Fibroblast of the aortic adventitia (primary cell): ENCODE measurements around the gene PRKN. TPM values are rescaled to one million over a fixed set of nuclear protein-coding genes. Genes with fewer than 3 reads are reported as not detected.

ENCODE experiments used
- DNase-seq: peaks from one replicate; pipeline ENCODE4 v3.0.0-alpha.2; 2010; ENCODE audit warnings: low read depth
- H3K4me3 ChIP-seq: 2 replicates; pipeline ENCODE4 v1.5.1; 2011; ENCODE audit warnings: low read depth, mild to moderate bottlenecking, control low read depth, low read length, moderate library complexity
- total RNA-seq: library from RNA; depleted of rRNA; stranded (reverse); fragments of >200 nt; gene quantifications from 2 replicates; pipeline ENCODE4 v1.2.3, GENCODE V29; 2012; ENCODE audit warnings: low replicate concordance
- TF ChIP-seq, protein P1 (sequence below): IDR thresholded peaks from 2 replicates; pipeline ENCODE4 v1.5.1; 2011; ENCODE audit warnings: mild to moderate bottlenecking, low read length, control low read depth, inconsistent platforms; ENCODE audit not compliant: insufficient read depth

The PRKN gene
- total RNA-seq, 1 donor, result 2.0 TPM

DNA sequence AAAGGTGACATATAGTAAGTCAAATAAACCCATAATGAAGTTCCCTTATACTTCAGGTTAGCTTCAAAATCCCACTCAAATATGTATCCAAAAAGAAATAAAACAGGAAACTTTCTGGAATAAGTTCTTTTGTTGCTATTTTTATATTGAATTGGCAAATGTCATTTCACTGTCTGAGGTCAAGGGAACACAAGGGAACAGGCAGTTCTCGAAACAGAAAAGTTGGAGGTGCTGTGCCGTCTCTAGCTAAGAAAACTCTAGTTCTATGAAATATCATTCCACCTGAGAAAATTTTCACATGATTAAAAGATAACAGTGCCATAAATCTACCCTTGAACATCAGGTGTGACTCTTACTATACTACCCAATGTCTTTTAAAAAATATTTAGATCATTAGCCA is 358.5 kb downstream of the PRKN start:
- no peak overlapping the region for H3K4me3 ChIP-seq
- no peak for DNase-seq
- TF ChIP-seq, protein P1, sequence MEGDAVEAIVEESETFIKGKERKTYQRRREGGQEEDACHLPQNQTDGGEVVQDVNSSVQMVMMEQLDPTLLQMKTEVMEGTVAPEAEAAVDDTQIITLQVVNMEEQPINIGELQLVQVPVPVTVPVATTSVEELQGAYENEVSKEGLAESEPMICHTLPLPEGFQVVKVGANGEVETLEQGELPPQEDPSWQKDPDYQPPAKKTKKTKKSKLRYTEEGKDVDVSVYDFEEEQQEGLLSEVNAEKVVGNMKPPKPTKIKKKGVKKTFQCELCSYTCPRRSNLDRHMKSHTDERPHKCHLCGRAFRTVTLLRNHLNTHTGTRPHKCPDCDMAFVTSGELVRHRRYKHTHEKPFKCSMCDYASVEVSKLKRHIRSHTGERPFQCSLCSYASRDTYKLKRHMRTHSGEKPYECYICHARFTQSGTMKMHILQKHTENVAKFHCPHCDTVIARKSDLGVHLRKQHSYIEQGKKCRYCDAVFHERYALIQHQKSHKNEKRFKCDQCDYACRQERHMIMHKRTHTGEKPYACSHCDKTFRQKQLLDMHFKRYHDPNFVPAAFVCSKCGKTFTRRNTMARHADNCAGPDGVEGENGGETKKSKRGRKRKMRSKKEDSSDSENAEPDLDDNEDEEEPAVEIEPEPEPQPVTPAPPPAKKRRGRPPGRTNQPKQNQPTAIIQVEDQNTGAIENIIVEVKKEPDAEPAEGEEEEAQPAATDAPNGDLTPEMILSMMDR, result no peak

DNA sequence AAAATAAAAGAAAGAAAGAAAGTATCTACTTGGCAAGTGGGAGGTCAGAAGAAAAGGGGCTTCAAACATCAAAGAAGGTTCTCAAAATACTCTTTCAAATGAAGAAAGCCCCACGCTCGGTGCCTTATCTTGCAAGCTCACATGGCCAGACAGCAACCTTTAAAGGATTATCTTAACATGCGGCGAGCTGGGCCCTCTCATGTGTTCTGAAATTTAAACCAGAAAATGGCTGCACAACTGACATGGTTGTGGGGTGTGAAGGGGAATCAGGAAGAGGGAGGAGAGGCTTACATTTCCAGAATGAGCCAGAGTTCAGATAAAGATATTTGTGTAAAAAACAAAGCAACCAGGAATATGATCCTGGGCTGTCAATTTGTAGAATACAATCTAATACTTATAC is 363.1 kb downstream of the PRKN start:
- no peak for DNase-seq
- no peak overlapping the region for H3K4me3 ChIP-seq
- TF ChIP-seq, protein P1, result no peak

DNA sequence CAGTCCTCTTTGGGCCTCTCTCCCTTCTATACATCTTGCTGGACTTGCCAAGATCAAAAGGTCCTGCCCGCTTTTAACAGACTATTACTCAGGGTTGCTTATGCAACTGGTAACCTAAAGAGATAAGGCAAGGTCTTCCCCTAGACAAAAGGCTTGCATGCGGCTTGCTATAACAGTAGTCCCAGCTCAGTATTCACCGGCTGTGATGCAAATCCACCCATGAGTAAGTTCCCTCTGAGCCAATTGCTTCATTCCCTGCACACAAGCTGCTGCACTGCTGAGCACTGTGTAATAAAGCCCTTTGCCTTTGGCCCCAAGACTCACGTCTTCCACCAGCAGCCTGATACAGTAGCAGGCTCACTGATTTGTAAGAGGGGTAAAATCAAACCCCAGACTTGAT is 363.8 kb downstream of the PRKN start:
- DNase-seq, result no peak
- H3K4me3 ChIP-seq, result no peak overlapping the region
- TF ChIP-seq, protein P1, result no peak

DNA sequence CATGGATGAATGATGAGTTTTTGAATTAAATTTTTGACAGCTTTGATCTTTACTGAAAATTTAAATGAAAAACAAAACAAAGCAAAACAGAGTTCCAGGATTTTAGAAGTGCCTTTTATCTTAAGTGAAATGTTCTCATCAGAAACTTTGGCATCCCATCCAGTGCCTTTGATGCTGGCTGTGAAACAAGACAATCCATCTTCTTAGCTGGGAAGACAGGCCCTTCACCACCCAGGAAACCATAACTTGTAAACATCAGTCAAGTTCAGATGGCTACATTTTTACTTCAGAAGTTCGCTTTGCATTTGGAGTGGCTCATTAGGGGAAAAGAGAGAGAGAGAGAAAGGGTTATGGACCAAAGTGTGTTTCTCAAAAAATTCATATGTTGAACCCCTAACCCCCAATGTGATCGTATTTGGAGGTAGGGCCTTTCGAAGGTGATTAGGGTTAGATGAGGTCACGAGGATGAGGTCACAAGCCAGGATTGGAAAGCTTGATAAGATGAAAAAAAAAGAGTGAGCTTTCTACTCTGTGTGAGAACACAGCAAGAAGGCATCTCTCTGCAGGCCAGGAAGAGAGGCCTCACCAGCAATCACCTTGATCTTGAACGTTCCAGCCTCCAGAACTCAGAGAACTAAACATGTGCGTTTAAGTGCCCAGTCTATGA is 366.5 kb downstream of the PRKN start:
- no peak for DNase-seq
- H3K4me3 ChIP-seq, result no peak overlapping the region
- TF ChIP-seq, protein P1, result no peak

DNA sequence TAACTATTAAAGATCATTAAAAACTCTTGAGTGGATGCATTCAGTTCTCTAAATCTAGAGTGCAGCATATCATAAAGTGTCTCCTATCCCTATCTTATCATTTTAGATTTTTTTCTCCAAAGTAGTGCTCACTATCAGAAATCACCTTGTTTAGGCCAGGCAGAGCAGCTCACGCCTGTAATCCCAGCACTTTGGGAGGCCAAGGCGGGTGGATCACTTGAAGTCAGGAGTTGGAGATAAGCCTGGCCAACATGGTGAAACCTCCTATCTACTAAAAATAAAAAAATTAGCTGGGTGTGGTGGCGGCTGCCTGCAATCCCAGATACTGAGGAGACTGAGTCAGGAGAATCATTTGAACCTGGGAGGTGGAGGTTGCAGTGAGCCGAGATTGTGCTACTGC is 368.9 kb downstream of the PRKN start:
- no peak overlapping the region for H3K4me3 ChIP-seq
- DNase-seq, result no peak
- TF ChIP-seq, protein P1, result no peak

DNA sequence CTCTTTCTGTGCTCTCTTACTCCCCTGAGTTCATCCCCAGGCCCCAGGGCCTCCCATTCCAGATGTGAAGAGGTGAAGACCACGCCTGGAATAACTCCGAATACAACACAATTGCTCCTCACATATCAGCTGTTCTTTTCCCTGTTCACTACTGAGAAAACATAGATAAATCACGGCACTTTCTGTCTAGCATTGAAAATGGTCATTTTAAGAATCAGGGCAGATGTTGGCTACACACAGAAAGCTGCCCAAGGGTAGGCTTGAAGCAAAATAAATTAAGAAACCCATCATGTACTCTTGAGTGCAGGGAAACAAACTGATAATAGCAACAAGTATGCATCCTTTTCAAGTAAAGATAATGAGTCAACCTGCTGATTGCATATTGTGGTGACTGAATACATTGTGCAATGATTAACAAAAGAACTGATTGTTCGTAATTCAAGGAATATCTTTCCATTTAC is 382.5 kb downstream of the PRKN start:
- TF ChIP-seq, protein P1, result no peak
- H3K4me3 ChIP-seq, result no peak overlapping the region
- DNase-seq, result no peak

DNA sequence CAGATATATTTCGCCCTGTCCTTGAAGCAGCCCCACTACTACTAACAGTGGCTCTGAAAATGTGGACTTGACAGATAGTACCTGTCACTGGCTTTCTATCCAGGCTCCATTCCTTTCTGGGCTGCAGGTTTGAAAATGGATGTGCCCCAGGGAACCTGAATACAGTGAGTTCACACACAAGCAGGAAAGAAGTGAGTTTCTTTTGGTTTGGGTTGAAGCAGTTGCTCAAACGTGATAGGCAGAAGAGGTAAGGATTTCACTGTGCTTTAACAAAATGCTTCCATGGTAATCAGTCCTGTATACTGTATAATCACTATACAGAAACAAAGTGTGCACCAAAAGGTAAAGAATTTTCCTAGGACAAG is 382.9 kb downstream of the PRKN start:
- H3K4me3 ChIP-seq, result no peak overlapping the region
- TF ChIP-seq, protein P1, result no peak
- no peak for DNase-seq
